Liver (tissue), 9 donors: ENCODE data around the gene ZFYVE26. TPM values are rescaled to one million over a fixed set of nuclear protein-coding genes. Genes with fewer than 3 reads are reported as not detected.
A peak's percentile ranks its signal among the peaks of the same experiment; 100 is the strongest.

Experiments
- DNase-seq: peaks from one replicate; pipeline ENCODE4 v3.0.0-alpha.2; 2017; ENCODE audit warnings: low spot score
- H3K27ac ChIP-seq, 2 donors: one replicate each; pipeline ENCODE4 v1.7.0; 2013; ENCODE audit warnings: inconsistent platforms in 2 of 2, low read length in 2 of 2, control low read depth in 1 of 2, low read depth in 1 of 2, mild to moderate bottlenecking in 1 of 2
- H3K27me3 ChIP-seq, 4 donors: one replicate each; pipeline versions ENCODE4 v1.6.1 to v1.7.0; 2013; ENCODE audit warnings: low read length in 3 of 4, inconsistent platforms in 1 of 4, mild to moderate bottlenecking in 1 of 4, moderate library complexity in 1 of 4; ENCODE audit not compliant: control insufficient read depth in 4 of 4, insufficient read depth in 4 of 4
- H3K36me3 ChIP-seq, 4 donors: one replicate each; pipeline versions ENCODE4 v1.6.1 to v1.7.0; 2013; ENCODE audit warnings: low read length in 3 of 4, mild to moderate bottlenecking in 3 of 4, low read depth in 1 of 4, moderate library complexity in 1 of 4; ENCODE audit not compliant: control insufficient read depth in 4 of 4, insufficient read depth in 3 of 4
- H3K4me1 ChIP-seq, 4 donors: one replicate each; pipeline versions ENCODE4 v1.6.1 to v1.7.0; 2013; ENCODE audit warnings: low read length in 3 of 4, mild to moderate bottlenecking in 3 of 4, moderate library complexity in 1 of 4; ENCODE audit not compliant: control insufficient read depth in 4 of 4, insufficient read depth in 4 of 4
- H3K4me3 ChIP-seq, 3 donors: one replicate each; pipeline versions ENCODE4 v1.6.1 to v1.7.0; 2013; ENCODE audit warnings: low read length in 3 of 3, control low read depth in 1 of 3, low read depth in 1 of 3, mild to moderate bottlenecking in 1 of 3
- H3K9ac ChIP-seq, 2 donors: one replicate each; pipeline ENCODE4 v1.7.0; 2013; ENCODE audit warnings: low read length in 2 of 2, mild to moderate bottlenecking in 2 of 2, moderate library complexity in 2 of 2, control low read depth in 1 of 2, low read depth in 1 of 2
- H3K9me3 ChIP-seq, 4 donors: one replicate each; pipeline versions ENCODE4 v1.6.1 to v1.7.0; 2013; ENCODE audit warnings: low read length in 3 of 4; ENCODE audit not compliant: control insufficient read depth in 4 of 4
- ATF3 ChIP-seq: IDR thresholded peaks from 2 replicates; pipeline ENCODE4 v1.6.1; 2016; ENCODE audit warnings: antibody characterized with exemption
- EGR1 ChIP-seq, 2 donors: IDR thresholded peaks; 2 replicates each; pipeline ENCODE4 v1.6.1; 2016 to 2018; ENCODE audit warnings: antibody characterized with exemption in 2 of 2, low read depth in 2 of 2
- FOXA1 ChIP-seq: IDR thresholded peaks from 2 replicates; pipeline ENCODE4 v1.6.1; 2016; ENCODE audit warnings: antibody characterized with exemption
- FOXA2 ChIP-seq: IDR thresholded peaks from 2 replicates; pipeline ENCODE4 v1.6.1; 2016; ENCODE audit warnings: antibody characterized with exemption
- GABPA ChIP-seq, 2 donors: IDR thresholded peaks in 1 of 2; conservative IDR thresholded peaks in 1 of 2; 2 replicates each; pipeline ENCODE4 v1.6.1; 2016; ENCODE audit warnings: antibody characterized with exemption in 2 of 2, mild to moderate bottlenecking in 1 of 2, moderate library complexity in 1 of 2
- HNF4A ChIP-seq, 2 donors: conservative IDR thresholded peaks; 2 replicates each; pipeline ENCODE4 v1.6.1; 2016; ENCODE audit warnings: antibody characterized with exemption in 2 of 2, mild to moderate bottlenecking in 2 of 2
- JUND ChIP-seq, 2 donors: IDR thresholded peaks; 2 replicates each; pipeline ENCODE4 v1.6.1; 2016; ENCODE audit warnings: antibody characterized with exemption in 2 of 2
- MAX ChIP-seq: IDR thresholded peaks from 2 replicates; pipeline ENCODE4 v1.6.1; 2016; ENCODE audit warnings: antibody characterized with exemption
- RAD21 ChIP-seq, 2 donors: IDR thresholded peaks; 2 replicates each; pipeline ENCODE4 v1.6.1; 2016; ENCODE audit warnings: antibody characterized with exemption in 2 of 2, mild to moderate bottlenecking in 2 of 2
- RXRA ChIP-seq, 2 donors: IDR thresholded peaks; 2 replicates each; pipeline ENCODE4 v1.6.1; 2017 to 2018; ENCODE audit warnings: antibody characterized with exemption in 2 of 2, mild to moderate bottlenecking in 1 of 2
- SP1 ChIP-seq: IDR thresholded peaks from 2 replicates; pipeline ENCODE4 v1.6.1; 2018; ENCODE audit warnings: antibody characterized with exemption, mild to moderate bottlenecking
- YY1 ChIP-seq: IDR thresholded peaks from 2 replicates; pipeline ENCODE4 v1.6.1; 2016; ENCODE audit warnings: antibody characterized with exemption, mild to moderate bottlenecking
- WGBS: extraction: QIAGEN DNeasy Blood & Tissue Kit; methylation state at CpG from one replicate; pipeline ENCODE4 v1.1.7; 2013; 5-methylcytosine and 5-hydroxymethylcytosine counted together
- polyA plus RNA-seq, 2 donors: library from polyadenylated mRNA; stranded (reverse) in 1 of 2; unstranded in 1 of 2; fragments of 200-250 nt in 1 of 2; fragments of >200 nt in 1 of 2; fragmentation: Nextera tagmentation in 1 of 2; extraction: Ambion mirVana in 1 of 2; gene quantifications; one replicate each; pipeline versions ENCODE4 v1.2.1 to v1.2.3, GENCODE V29; 2013 to 2015
- total RNA-seq, 2 donors: library from RNA; depleted of rRNA; stranded (reverse); fragments of >200 nt; gene quantifications; one replicate each; pipeline ENCODE4 v1.2.3, GENCODE V29; 2014
- TF ChIP-seq, protein P1 (sequence below): fragments of 150-350 bp; IDR thresholded peaks from 2 replicates; pipeline ENCODE4 v1.5.1; 2017; ENCODE audit warnings: improper control_type of control experiment, low read depth, low read length; ENCODE audit not compliant: missing input control
- TF ChIP-seq, protein P2 (sequence below): IDR thresholded peaks from 2 replicates; pipeline ENCODE4 v1.6.1; 2016; ENCODE audit warnings: antibody characterized with exemption
- donor health status: healthy.
- donor health status: healthy.
- donor health status: healthy.
- donor health status: healthy.
- donor health status: healthy.

The ZFYVE26 gene
- total and polyA plus RNA-seq, 4 donors = 2.4 to 17.2 (median 7.7) TPM

DNA sequence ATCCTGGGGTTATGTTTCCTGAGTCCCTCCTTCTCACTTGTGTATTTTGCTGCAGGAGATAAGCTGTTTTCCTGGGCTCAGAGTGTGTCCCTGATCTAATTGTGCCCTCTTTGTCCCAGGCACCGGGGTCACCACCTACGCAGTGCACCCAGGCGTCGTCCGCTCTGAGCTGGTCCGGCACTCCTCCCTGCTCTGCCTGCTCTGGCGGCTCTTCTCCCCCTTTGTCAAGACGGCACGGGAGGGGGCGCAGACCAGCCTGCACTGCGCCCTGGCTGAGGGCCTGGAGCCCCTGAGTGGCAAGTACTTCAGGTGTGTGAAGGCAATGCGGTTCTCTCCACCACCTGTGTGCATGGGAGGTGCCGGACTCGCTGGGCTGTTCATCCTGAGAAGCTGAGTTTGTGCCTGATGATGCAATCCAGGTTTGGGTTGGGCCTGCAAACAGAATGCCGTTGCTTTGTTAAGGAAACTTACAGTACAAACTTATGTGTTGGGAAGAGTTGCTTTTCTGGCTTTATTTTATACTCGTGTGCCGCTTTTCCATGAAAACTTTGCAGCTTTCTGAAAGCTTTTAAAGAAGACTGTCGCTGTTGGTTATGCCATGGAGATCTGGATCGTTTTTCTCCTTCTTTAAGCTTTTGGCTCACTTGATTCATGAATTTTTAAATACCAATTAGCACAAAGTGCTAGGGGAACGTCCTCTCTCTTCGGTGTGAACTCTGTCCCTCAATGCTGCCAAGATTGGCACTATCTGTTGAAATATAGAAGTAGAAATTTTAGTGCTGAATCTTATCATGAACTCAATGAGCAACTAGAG lies 87.1 kb downstream of the ZFYVE26 start:
- 25% methylated on average over 21 of the region's 21 CpGs for WGBS
- Histone ChIP-seq H3K27ac (peak overlapping the region; percentile 71 to 78), H3K4me3 (peak overlapping the region; percentile 47 to 63 (median 51)), H3K9ac (peak overlapping the region in 1 of 2 donors; percentile 73), H3K27me3 (no peaks in the 10 kb centered on the region), H3K36me3 (no peaks in the 10 kb centered on the region), H3K9me3 (no peaks in the 10 kb centered on the region), H3K4me1 (peaks cover 2 to 15% (median 10%) of the 10 kb centered on the region in 4 donors)
- peak; percentile 37 for DNase-seq
- TF ChIP-seq RXRA (IDR thresholded peaks at IDR 0.05) (peak; percentile 25 to 83), FOXA2 (peak; percentile 22), MAX (peak; percentile 45), JUND (IDR thresholded peaks at IDR 0.05) (no peak), YY1 (peak; percentile 58), RAD21 (IDR thresholded peaks at IDR 0.05) (peak in 1 of 2 donors; percentile 2), EGR1 (IDR thresholded peaks at IDR 0.05; ENCODE audit: low read depth in 2 of 2) (peak in 1 of 2 donors; percentile 90), ATF3 (peak; percentile 92), SP1 (no peak), HNF4A (conservative IDR thresholded peaks at IDR 0.05) (peak in 1 of 2 donors; percentile 74), FOXA1 (peak; percentile 38)
- TF ChIP-seq, protein P1, sequence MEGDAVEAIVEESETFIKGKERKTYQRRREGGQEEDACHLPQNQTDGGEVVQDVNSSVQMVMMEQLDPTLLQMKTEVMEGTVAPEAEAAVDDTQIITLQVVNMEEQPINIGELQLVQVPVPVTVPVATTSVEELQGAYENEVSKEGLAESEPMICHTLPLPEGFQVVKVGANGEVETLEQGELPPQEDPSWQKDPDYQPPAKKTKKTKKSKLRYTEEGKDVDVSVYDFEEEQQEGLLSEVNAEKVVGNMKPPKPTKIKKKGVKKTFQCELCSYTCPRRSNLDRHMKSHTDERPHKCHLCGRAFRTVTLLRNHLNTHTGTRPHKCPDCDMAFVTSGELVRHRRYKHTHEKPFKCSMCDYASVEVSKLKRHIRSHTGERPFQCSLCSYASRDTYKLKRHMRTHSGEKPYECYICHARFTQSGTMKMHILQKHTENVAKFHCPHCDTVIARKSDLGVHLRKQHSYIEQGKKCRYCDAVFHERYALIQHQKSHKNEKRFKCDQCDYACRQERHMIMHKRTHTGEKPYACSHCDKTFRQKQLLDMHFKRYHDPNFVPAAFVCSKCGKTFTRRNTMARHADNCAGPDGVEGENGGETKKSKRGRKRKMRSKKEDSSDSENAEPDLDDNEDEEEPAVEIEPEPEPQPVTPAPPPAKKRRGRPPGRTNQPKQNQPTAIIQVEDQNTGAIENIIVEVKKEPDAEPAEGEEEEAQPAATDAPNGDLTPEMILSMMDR = no peak
- TF ChIP-seq, protein P2, sequence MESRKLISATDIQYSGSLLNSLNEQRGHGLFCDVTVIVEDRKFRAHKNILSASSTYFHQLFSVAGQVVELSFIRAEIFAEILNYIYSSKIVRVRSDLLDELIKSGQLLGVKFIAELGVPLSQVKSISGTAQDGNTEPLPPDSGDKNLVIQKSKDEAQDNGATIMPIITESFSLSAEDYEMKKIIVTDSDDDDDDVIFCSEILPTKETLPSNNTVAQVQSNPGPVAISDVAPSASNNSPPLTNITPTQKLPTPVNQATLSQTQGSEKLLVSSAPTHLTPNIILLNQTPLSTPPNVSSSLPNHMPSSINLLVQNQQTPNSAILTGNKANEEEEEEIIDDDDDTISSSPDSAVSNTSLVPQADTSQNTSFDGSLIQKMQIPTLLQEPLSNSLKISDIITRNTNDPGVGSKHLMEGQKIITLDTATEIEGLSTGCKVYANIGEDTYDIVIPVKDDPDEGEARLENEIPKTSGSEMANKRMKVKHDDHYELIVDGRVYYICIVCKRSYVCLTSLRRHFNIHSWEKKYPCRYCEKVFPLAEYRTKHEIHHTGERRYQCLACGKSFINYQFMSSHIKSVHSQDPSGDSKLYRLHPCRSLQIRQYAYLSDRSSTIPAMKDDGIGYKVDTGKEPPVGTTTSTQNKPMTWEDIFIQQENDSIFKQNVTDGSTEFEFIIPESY = peak; percentile 36

DNA sequence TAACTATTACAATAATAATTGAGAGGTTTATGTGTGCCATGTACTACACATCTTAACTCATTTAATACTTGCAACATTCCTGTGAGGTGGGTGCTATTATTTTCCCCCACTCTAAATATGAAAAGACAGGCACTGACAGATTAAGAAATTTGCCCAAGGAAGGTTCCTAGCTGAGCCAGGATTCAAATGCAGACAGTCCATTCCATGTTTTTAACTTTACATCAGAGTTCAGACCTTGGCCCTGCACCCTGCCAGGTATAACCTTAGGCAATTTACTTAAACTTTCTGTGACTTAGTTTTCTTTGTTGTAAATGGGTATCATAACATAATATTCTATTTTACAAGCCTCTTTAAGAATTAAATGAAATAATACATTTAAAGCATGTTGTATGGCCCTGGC lies 88.1 kb downstream of the ZFYVE26 start:
- H3K4me1 ChIP-seq = peaks cover 2 to 15% (median 10%) of the 10 kb centered on the region in 4 donors
- no peaks in the 10 kb centered on the region for H3K36me3 ChIP-seq
- H3K27ac ChIP-seq = peak overlapping the region in 1 of 2 donors; percentile 78
- DNase-seq = no peak
- H3K4me3 ChIP-seq = no peak overlapping the region
- no peaks in the 10 kb centered on the region for H3K9me3 ChIP-seq
- peak overlapping the region in 1 of 2 donors; percentile 28 for H3K9ac ChIP-seq
- H3K27me3 ChIP-seq = no peaks in the 10 kb centered on the region
- TF ChIP-seq, protein P2 = no peak
- TF ChIP-seq, protein P1 = no peak
- TF ChIP-seq SP1 (no peak), RAD21 (IDR thresholded peaks at IDR 0.05) (no peak), JUND (IDR thresholded peaks at IDR 0.05) (no peak), GABPA (IDR thresholded peaks at IDR 0.05 in 1 of 2, conservative IDR thresholded peaks at IDR 0.05 in 1 of 2) (no peak), MAX (no peak), EGR1 (IDR thresholded peaks at IDR 0.05; ENCODE audit: low read depth in 2 of 2) (no peak), HNF4A (conservative IDR thresholded peaks at IDR 0.05) (no peak)
